Gastrocnemius medialis (tissue), 4 donors: ENCODE data around the gene IGSF21.

Source experiments
- CTCF ChIP-seq, 5 experiments: fragments of 450-650 bp in 3 of 5; fragments of 200-600 bp in 2 of 5; sonication (generic) in 2 of 5; IDR thresholded peaks in 4 of 5; conservative IDR thresholded peaks in 1 of 5; 1 replicate in 4 of 5; 2 replicates in 1 of 5; pipeline ENCODE4 v1.5.1; 2016 to 2019; ENCODE audit warnings: antibody characterized with exemption in 5 of 5, mild to moderate bottlenecking in 3 of 5, moderate library complexity in 3 of 5
- POLR2A ChIP-seq, 2 donors: fragments of 450-650 bp; IDR thresholded peaks; one replicate each; pipeline ENCODE4 v1.6.1; 2017; ENCODE audit warnings: antibody characterized with exemption in 2 of 2, mild to moderate bottlenecking in 2 of 2, moderate library complexity in 2 of 2

DNA sequence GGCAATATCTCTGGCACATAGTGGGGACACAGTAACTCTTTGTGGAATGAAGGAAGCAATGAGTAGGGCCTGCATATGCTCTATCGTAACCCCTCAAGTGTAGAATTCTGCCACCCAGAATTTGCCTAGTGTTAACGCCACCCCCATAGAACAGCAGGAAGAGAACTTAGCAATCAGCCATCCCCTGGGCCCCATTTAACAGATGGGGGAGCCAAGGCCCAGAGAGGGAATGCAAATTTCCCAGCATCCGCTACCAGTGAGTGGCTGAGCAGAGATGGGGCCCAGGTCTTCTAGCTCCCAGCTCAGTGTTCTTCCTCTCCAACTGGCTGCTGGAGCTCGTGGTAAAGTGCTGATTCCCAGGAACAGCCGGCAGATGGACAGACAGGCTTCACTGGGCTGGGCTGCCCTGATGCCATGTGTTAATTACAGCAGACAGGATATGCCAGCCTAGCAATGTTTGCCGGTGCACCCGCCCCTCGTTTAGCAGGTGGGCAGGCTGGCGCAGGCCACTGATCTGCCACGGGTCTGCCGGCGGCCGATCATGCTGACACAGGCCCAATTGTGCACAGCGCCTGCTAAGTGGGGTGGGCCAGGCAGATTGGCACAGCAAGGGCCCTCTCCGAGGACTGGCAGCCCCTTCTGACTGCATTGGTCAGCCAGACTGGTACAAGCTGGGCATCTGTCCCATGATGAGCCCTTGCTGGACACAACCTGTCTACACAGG lies 171.9 kb downstream of the IGSF21 start:
- TF ChIP-seq CTCF (IDR thresholded peaks at IDR 0.05 in 4 of 5, conservative IDR thresholded peaks at IDR 0.05 in 1 of 5): no peak
- no peak for TF ChIP-seq POLR2A (IDR thresholded peaks at IDR 0.05)
